HepG2 (cell line): ENCODE data around the gene TAF6. TPM values are rescaled to one million over a fixed set of nuclear protein-coding genes. Genes with fewer than 3 reads are reported as not detected.

Source experiments
- NFIC ChIP-seq: IDR thresholded peaks from 2 replicates; pipeline ENCODE4 v1.6.1; 2012; ENCODE audit warnings: mild to moderate bottlenecking, low read length, inconsistent platforms
- NR3C1 ChIP-seq: sonication (generic); formaldehyde crosslinking; IDR thresholded peaks from 2 replicates; pipeline ENCODE4 v1.4.0; 2020; ENCODE audit warnings: missing genetic modification reagents
- RBM39 ChIP-seq: fragments of 200-400 bp; formaldehyde crosslinking; IDR thresholded peaks from one replicate; pipeline ENCODE4 v1.6.1; 2018; ENCODE audit warnings: antibody characterized with exemption, mild to moderate bottlenecking, low read depth, low read length; ENCODE audit not compliant: poor library complexity, severe bottlenecking
- TBL1XR1 ChIP-seq: fragments of 150-350 bp; IDR thresholded peaks from 2 replicates; pipeline ENCODE4 v1.6.1; 2014; ENCODE audit warnings: borderline replicate concordance, low read length; ENCODE audit not compliant: partially characterized antibody
- ZNF263 ChIP-seq: sonication (generic); formaldehyde crosslinking; IDR thresholded peaks from 2 replicates; pipeline ENCODE4 v1.4.0; 2020; ENCODE audit warnings: missing genetic modification reagents
- ZNF33A ChIP-seq: sonication (generic); formaldehyde crosslinking; IDR thresholded peaks from 2 replicates; pipeline ENCODE4 v1.5.1; 2020; ENCODE audit warnings: missing genetic modification reagents, mild to moderate bottlenecking, moderate library complexity, borderline replicate concordance
- ZNF407 ChIP-seq: sonication (generic); formaldehyde crosslinking; IDR thresholded peaks from one replicate; pipeline ENCODE4 v1.5.1; 2020; ENCODE audit warnings: mild to moderate bottlenecking, missing genetic modification reagents; ENCODE audit errors: not compliant biosample characterization
- ZNF710 ChIP-seq: sonication (generic); formaldehyde crosslinking; IDR thresholded peaks from 2 replicates; pipeline ENCODE4 v1.5.0; 2020; ENCODE audit warnings: mild to moderate bottlenecking, missing genetic modification reagents, borderline replicate concordance
- polyA plus RNA-seq, 8 experiments: library from polyadenylated mRNA; depleted of rRNA in 3 of 8; stranded (reverse) in 7 of 8; unstranded in 1 of 8; fragments of >200 nt; fragmentation: Illumina TruSeq in 4 of 8; extraction: Trizol in 4 of 8; gene quantifications; 2 replicates each; pipeline versions ENCODE4 v1.2.1 to v1.2.3, GENCODE V29; 2011 to 2016; ENCODE audit warnings: low read depth in 4 of 8, missing spikeins in 1 of 8, mixed read lengths in 1 of 8; ENCODE audit not compliant: insufficient read depth in 1 of 8
- total RNA-seq, 5 experiments: library from RNA; depleted of rRNA; stranded (reverse); fragments of >200 nt; fragmentation: Illumina TruSeq; extraction: Trizol; gene quantifications; 2 replicates each; pipeline ENCODE4 v1.2.3, GENCODE V29; 2016; ENCODE audit warnings: low read depth in 1 of 5
- TF ChIP-seq, protein P1 (sequence below): sonication (generic); formaldehyde crosslinking; IDR thresholded peaks from 2 replicates; pipeline ENCODE4 v1.4.0; 2020; ENCODE audit warnings: mild to moderate bottlenecking, missing genetic modification reagents
- TF ChIP-seq, protein P2 (sequence below): sonication (generic); formaldehyde crosslinking; IDR thresholded peaks from 2 replicates; pipeline ENCODE4 v1.5.0; 2020; ENCODE audit warnings: missing genetic modification reagents

TAF6 gene
- total and polyA plus RNA-seq, 2 of the 13 experiments (the other 11 are each of a cell fraction or from before 2014, with no cell fraction given) = 12.9 to 18.8 TPM

GRCh38 chr7:100130608-100131453 is 11.7 kb upstream of the TAF6 start (continued):
- TF ChIP-seq ZNF407 (CRISPR knock-in tag) = no peak
- peak; percentile 99 for TF ChIP-seq RBM39
- no peak for TF ChIP-seq TBL1XR1
- TF ChIP-seq, protein P1, sequence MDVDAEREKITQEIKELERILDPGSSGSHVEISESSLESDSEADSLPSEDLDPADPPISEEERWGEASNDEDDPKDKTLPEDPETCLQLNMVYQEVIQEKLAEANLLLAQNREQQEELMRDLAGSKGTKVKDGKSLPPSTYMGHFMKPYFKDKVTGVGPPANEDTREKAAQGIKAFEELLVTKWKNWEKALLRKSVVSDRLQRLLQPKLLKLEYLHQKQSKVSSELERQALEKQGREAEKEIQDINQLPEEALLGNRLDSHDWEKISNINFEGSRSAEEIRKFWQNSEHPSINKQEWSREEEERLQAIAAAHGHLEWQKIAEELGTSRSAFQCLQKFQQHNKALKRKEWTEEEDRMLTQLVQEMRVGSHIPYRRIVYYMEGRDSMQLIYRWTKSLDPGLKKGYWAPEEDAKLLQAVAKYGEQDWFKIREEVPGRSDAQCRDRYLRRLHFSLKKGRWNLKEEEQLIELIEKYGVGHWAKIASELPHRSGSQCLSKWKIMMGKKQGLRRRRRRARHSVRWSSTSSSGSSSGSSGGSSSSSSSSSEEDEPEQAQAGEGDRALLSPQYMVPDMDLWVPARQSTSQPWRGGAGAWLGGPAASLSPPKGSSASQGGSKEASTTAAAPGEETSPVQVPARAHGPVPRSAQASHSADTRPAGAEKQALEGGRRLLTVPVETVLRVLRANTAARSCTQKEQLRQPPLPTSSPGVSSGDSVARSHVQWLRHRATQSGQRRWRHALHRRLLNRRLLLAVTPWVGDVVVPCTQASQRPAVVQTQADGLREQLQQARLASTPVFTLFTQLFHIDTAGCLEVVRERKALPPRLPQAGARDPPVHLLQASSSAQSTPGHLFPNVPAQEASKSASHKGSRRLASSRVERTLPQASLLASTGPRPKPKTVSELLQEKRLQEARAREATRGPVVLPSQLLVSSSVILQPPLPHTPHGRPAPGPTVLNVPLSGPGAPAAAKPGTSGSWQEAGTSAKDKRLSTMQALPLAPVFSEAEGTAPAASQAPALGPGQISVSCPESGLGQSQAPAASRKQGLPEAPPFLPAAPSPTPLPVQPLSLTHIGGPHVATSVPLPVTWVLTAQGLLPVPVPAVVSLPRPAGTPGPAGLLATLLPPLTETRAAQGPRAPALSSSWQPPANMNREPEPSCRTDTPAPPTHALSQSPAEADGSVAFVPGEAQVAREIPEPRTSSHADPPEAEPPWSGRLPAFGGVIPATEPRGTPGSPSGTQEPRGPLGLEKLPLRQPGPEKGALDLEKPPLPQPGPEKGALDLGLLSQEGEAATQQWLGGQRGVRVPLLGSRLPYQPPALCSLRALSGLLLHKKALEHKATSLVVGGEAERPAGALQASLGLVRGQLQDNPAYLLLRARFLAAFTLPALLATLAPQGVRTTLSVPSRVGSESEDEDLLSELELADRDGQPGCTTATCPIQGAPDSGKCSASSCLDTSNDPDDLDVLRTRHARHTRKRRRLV (CRISPR knock-in tag) = 0 out of 2 replicates have a peak, but pooled peaks have one; percentile 30
- no peak for TF ChIP-seq ZNF33A
- no peak for TF ChIP-seq NR3C1 (CRISPR knock-in tag)
- no peak for TF ChIP-seq ZNF263 (CRISPR knock-in tag)
- no peak for TF ChIP-seq NFIC
- TF ChIP-seq, protein P2, sequence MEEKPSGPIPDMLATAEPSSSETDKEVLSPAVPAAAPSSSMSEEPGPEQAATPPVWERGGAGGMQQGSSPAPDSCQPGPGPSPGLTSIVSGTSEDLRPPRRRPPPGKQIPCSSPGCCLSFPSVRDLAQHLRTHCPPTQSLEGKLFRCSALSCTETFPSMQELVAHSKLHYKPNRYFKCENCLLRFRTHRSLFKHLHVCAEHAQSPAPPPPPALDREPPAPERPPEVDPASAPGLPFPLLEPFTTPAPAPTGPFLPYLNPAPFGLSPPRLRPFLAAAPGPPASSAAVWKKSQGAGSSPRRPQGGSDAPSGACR (CRISPR knock-in tag) = no peak
- TF ChIP-seq ZNF710 (CRISPR knock-in tag) = no peak
